Keratinocyte (primary cell): ENCODE measurements around the gene CCDC192. TPM values are rescaled to one million over a fixed set of nuclear protein-coding genes. Genes with fewer than 3 reads are reported as not detected.

ENCODE experiments used
- DNase-seq: peaks from one replicate; pipeline ENCODE4 v3.0.0-alpha.2; 2011; ENCODE audit warnings: low read depth, missing footprints, low spot score
- FAIRE-seq: peaks from 2 replicates; lab custom pipeline; 2011; peaks lifted over from hg19 to GRCh38; lab: Jason Lieb, UNC
- H2AFZ ChIP-seq: 2 replicates; pipeline ENCODE4 v1.6.0; 2012; ENCODE audit warnings: low read length, control low read depth, inconsistent platforms; ENCODE audit not compliant: control insufficient read depth
- H3K27ac ChIP-seq: 2 replicates; pipeline ENCODE4 v1.5.1; 2011; ENCODE audit warnings: low read length; ENCODE audit not compliant: control insufficient read depth, insufficient read depth
- H3K27me3 ChIP-seq: 3 replicates; pipeline ENCODE4 v1.6.0; 2011; ENCODE audit warnings: low read length; ENCODE audit not compliant: control insufficient read depth, insufficient read depth; ENCODE audit errors: extremely low read depth
- H3K36me3 ChIP-seq, 2 experiments: 2 replicates in 1 of 2; 3 replicates in 1 of 2; pipeline ENCODE4 v1.5.1; 2011; ENCODE audit warnings: low read length in 2 of 2, mild to moderate bottlenecking in 1 of 2; ENCODE audit not compliant: control insufficient read depth in 2 of 2, insufficient read depth in 2 of 2; ENCODE audit errors: extremely low read depth in 1 of 2
- H3K4me1 ChIP-seq: 3 replicates; pipeline ENCODE4 v1.5.1; 2011; ENCODE audit warnings: low read length; ENCODE audit not compliant: control insufficient read depth, insufficient read depth; ENCODE audit errors: extremely low read depth
- H3K4me2 ChIP-seq: 3 replicates; pipeline ENCODE4 v1.6.0; 2011; ENCODE audit warnings: low read depth, low read length; ENCODE audit not compliant: control insufficient read depth, insufficient read depth; ENCODE audit errors: extremely low read depth
- H3K4me3 ChIP-seq, 3 experiments: fragments of 200-600 bp in 1 of 3; sonication (generic) in 1 of 3; 2 replicates in 2 of 3; 3 replicates in 1 of 3; pipeline ENCODE4 v1.5.1; 2011 to 2016; ENCODE audit warnings: low read length in 3 of 3, mild to moderate bottlenecking in 3 of 3, control low read depth in 2 of 3, inconsistent platforms in 1 of 3, low read depth in 1 of 3, mixed read lengths in 1 of 3, mixed run types in 1 of 3, moderate library complexity in 1 of 3; ENCODE audit not compliant: control insufficient read depth in 2 of 3, insufficient read depth in 2 of 3; ENCODE audit errors: extremely low read depth in 1 of 3
- H3K79me2 ChIP-seq: 2 replicates; pipeline ENCODE4 v1.6.0; 2012; ENCODE audit warnings: low read length; ENCODE audit not compliant: control insufficient read depth, insufficient read depth
- H3K9ac ChIP-seq: 3 replicates; pipeline ENCODE4 v1.6.0; 2011; ENCODE audit warnings: low read length; ENCODE audit not compliant: control insufficient read depth, insufficient read depth; ENCODE audit errors: extremely low read depth
- H3K9me1 ChIP-seq: 3 replicates; pipeline ENCODE4 v1.6.0; 2011; ENCODE audit warnings: low read length; ENCODE audit not compliant: control insufficient read depth, insufficient read depth; ENCODE audit errors: extremely low read depth
- H3K9me3 ChIP-seq: 2 replicates; pipeline ENCODE4 v1.5.1; 2012; ENCODE audit warnings: low read depth, low read length; ENCODE audit not compliant: control insufficient read depth
- H4K20me1 ChIP-seq: 3 replicates; pipeline ENCODE4 v1.6.0; 2011; ENCODE audit warnings: low read length; ENCODE audit not compliant: control insufficient read depth, insufficient read depth; ENCODE audit errors: extremely low read depth
- EZH2 ChIP-seq: IDR thresholded peaks from one replicate; pipeline ENCODE4 v1.6.1; 2012; ENCODE audit warnings: inconsistent platforms, mild to moderate bottlenecking, low read length, moderate library complexity
- dilution Hi-C: fragments of 300-500 bp; cut with MboI; formaldehyde crosslinking; loops from one replicate; pipeline ENCODE4 v1.7.0; 2020; ENCODE audit warnings: low sequenced_read_pairs; ENCODE audit not compliant: extremely low pct_ligation_motif_present
- polyA plus RNA-seq, 5 experiments: library from polyadenylated mRNA; depleted of rRNA in 3 of 5; stranded (reverse) in 3 of 5; stranded (forward) in 1 of 5; unstranded in 1 of 5; fragments of >200 nt; gene quantifications; 1 replicate in 1 of 5; 2 replicates in 3 of 5; 3 replicates in 1 of 5; pipeline versions ENCODE4 v1.2.1 to v1.2.3, GENCODE V29; 2011 to 2012; ENCODE audit warnings: missing spikeins in 2 of 5, low read depth in 1 of 5, low replicate concordance in 1 of 5
- TF ChIP-seq, protein P1 (sequence below), 3 experiments: IDR thresholded peaks in 1 of 3; conservative IDR thresholded peaks in 1 of 3; optimal IDR thresholded peaks in 1 of 3; 2 replicates in 2 of 3; 3 replicates in 1 of 3; pipeline versions ENCODE3 to v1.5.1; 2011; ENCODE audit warnings: low read length in 3 of 3, mild to moderate bottlenecking in 3 of 3, moderate library complexity in 2 of 3, control low read depth in 1 of 3, inconsistent platforms in 1 of 3; ENCODE audit not compliant: insufficient read depth in 2 of 3; ENCODE audit errors: extremely low read depth in 1 of 3

CCDC192 gene
- polyA plus RNA-seq, 1 donor (not counting 4 experiments of a cell fraction or from before 2014, with no cell fraction given): not detected

DNA sequence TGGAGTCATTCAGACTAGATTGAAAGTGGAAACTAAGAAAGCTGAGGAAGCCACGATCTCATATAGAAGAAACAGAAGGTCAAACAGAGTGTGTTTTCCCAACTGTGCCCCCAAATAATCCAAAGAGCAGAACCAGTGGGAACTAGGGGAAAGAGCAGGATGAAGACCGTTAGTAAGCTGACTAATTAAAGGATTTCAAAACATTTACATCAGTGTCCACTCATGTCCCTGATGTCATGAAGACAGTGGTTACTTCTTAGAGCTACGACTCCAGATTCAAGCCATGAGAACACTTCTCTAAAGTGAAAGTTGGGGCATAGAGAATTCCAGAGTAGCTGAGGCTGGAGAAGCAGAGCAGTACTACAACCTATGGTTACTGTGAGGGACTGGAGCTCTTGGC lies 260.7 kb downstream of the CCDC192 start:
- dilution Hi-C loops: no loop called here
- FAIRE-seq: no peak
- no peak for TF ChIP-seq EZH2

DNA sequence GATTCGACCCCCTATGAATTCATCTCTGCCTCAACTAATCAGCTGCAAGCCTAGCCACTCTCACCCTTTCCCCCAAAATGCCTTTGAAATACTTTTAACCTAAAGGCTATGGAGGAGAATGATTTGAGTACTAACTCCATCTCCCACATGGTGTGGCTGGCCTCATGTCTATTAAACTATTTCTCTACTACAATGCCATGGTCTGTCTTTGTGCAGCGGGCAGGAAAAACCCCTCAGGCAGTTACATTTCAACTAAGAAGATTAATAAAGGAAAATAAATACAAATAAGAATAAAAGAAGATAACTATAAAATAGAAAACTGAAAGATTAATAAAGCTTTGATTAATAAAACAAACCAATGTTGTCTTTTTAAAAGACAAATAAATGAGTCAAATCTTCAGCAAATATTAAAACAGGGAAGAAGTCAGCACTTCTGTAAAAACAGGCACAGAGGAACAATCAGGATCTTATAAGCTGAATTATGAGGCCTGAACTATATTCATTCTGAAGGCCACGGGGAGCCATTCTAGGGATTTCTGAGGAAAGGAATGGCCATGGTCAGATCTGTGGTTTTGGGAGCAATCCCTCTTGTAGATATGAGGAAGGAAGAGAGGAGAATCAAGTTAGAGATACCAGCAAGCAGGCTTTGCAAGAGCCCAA lies 264.3 kb downstream of the CCDC192 start:
- DNase-seq: no peak
- Histone ChIP-seq H3K79me2 (no peaks in the 10 kb centered on the region), H3K27me3 (no peaks in the 10 kb centered on the region), H3K9me1 (no peaks in the 10 kb centered on the region), H3K9me3 (no peaks in the 10 kb centered on the region), H3K36me3 (peaks cover 0 to 2% of the 10 kb centered on the region in 2 experiments), H4K20me1 (no peaks in the 10 kb centered on the region), H3K4me2 (peak overlapping the region; percentile 52), H3K4me3 (no peak overlapping the region), H3K9ac (no peak overlapping the region), H3K27ac (peak overlapping the region; percentile 32), H3K4me1 (peaks cover 24% of the 10 kb centered on the region), H2AFZ (no peak overlapping the region)
- FAIRE-seq: no peak
- TF ChIP-seq, protein P1, sequence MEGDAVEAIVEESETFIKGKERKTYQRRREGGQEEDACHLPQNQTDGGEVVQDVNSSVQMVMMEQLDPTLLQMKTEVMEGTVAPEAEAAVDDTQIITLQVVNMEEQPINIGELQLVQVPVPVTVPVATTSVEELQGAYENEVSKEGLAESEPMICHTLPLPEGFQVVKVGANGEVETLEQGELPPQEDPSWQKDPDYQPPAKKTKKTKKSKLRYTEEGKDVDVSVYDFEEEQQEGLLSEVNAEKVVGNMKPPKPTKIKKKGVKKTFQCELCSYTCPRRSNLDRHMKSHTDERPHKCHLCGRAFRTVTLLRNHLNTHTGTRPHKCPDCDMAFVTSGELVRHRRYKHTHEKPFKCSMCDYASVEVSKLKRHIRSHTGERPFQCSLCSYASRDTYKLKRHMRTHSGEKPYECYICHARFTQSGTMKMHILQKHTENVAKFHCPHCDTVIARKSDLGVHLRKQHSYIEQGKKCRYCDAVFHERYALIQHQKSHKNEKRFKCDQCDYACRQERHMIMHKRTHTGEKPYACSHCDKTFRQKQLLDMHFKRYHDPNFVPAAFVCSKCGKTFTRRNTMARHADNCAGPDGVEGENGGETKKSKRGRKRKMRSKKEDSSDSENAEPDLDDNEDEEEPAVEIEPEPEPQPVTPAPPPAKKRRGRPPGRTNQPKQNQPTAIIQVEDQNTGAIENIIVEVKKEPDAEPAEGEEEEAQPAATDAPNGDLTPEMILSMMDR (optimal IDR thresholded peaks at IDR 0.05 in 1 of 3, IDR thresholded peaks at IDR 0.05 in 1 of 3, conservative IDR thresholded peaks at IDR 0.05 in 1 of 3; ENCODE audit: extremely low read depth in 1 of 3, insufficient read depth in 2 of 3, low read length in 3 of 3): no peak
- no peak for TF ChIP-seq EZH2
- dilution Hi-C loops: no loop called here

More for the DNA sequence above, 260.7 kb downstream of the CCDC192 start:
- no peak for DNase-seq
- Histone ChIP-seq H3K9ac (no peak overlapping the region), H3K4me3 (no peak overlapping the region), H4K20me1 (no peaks in the 10 kb centered on the region), H3K9me1 (no peaks in the 10 kb centered on the region), H3K4me1 (peaks cover 28% of the 10 kb centered on the region), H3K36me3 (peaks cover 0 to 2% of the 10 kb centered on the region in 2 experiments), H3K79me2 (no peaks in the 10 kb centered on the region), H3K27me3 (no peaks in the 10 kb centered on the region), H2AFZ (no peak overlapping the region), H3K4me2 (no peak overlapping the region), H3K9me3 (no peaks in the 10 kb centered on the region), H3K27ac (no peak overlapping the region)
